H1 (cell line): ENCODE data around the gene GFOD1. TPM values are rescaled to one million over a fixed set of nuclear protein-coding genes. Genes with fewer than 3 reads are reported as not detected.

Experiments used
- CTCF ChIA-PET: fragments of 300-600 bp; sonication (Branson Sonifier 250); formaldehyde crosslinking; loops from one replicate; lab custom pipeline; 2021; ENCODE audit not compliant: partially characterized antibody; lab: Charles Lee
- POLR2A ChIA-PET: fragments of 300-600 bp; sonication (Branson Sonifier 250); formaldehyde crosslinking; loops from one replicate; lab custom pipeline; 2021; ENCODE audit warnings: inconsistent platforms; ENCODE audit not compliant: partially characterized antibody; lab: Charles Lee
- DNase-seq, 2 experiments: peaks; one replicate each; pipeline versions ENCODE4 v3.0.0 to v3.0.0-alpha.2; 2010 to 2022; ENCODE audit warnings: low spot score in 2 of 2, low read depth in 1 of 2, mixed read lengths in 1 of 2
- FAIRE-seq: peaks from 2 replicates; lab custom pipeline; 2011; peaks lifted over from hg19 to GRCh38; lab: Jason Lieb, UNC
- H2AFZ ChIP-seq: 2 replicates; pipeline ENCODE4 v1.8.1; 2012; ENCODE audit warnings: low read length, inconsistent platforms
- H2AK5ac ChIP-seq: 2 replicates; pipeline ENCODE4 v1.6.1; 2013; ENCODE audit warnings: low read depth, low read length
- H2BK120ac ChIP-seq: replicated peaks from 2 replicates; pipeline ENCODE3; 2013; ENCODE audit warnings: low read depth, low read length, inconsistent platforms
- H2BK12ac ChIP-seq: 2 replicates; pipeline ENCODE4 v1.6.1; 2013; ENCODE audit warnings: low read depth, low read length
- H2BK15ac ChIP-seq: 2 replicates; pipeline ENCODE4 v1.6.1; 2013; ENCODE audit warnings: low read length
- H2BK20ac ChIP-seq: 2 replicates; pipeline ENCODE4 v1.6.1; 2013; ENCODE audit warnings: low read length
- H2BK5ac ChIP-seq: 2 replicates; pipeline ENCODE4 v1.6.1; 2013; ENCODE audit warnings: low read depth, low read length
- H3K14ac ChIP-seq: 2 replicates; pipeline ENCODE4 v1.6.1; 2013; ENCODE audit warnings: inconsistent platforms; ENCODE audit not compliant: insufficient read length
- H3K18ac ChIP-seq: 2 replicates; pipeline ENCODE4 v1.6.1; 2013; ENCODE audit warnings: low read length; ENCODE audit errors: extremely low read depth
- H3K23ac ChIP-seq: 2 replicates; pipeline ENCODE4 v1.6.1; 2013; ENCODE audit warnings: inconsistent platforms; ENCODE audit not compliant: insufficient read length
- H3K23me2 ChIP-seq: 2 replicates; pipeline ENCODE4 v1.6.1; 2013; ENCODE audit warnings: low read depth, low read length
- H3K27ac ChIP-seq: 2 replicates; pipeline ENCODE4 v1.6.1; 2011; ENCODE audit warnings: low read depth, low read length, inconsistent platforms
- H3K27me3 ChIP-seq, 4 experiments: replicated peaks in 1 of 4; 1 replicate in 1 of 4; 2 replicates in 3 of 4; pipeline versions ENCODE4 v1.6.1 to v1.8.1; 2011 to 2013; ENCODE audit warnings: low read length in 3 of 4, mild to moderate bottlenecking in 3 of 4, inconsistent platforms in 2 of 4, mixed read lengths in 2 of 4, moderate library complexity in 1 of 4; ENCODE audit not compliant: control insufficient read depth in 3 of 4, insufficient read depth in 3 of 4; ENCODE audit errors: extremely low read depth in 1 of 4
- H3K36me3 ChIP-seq, 4 experiments: 2 replicates each; pipeline versions ENCODE4 v1.6.1 to v1.8.1; 2011 to 2013; ENCODE audit warnings: mild to moderate bottlenecking in 4 of 4, low read length in 3 of 4, moderate library complexity in 2 of 4, control low read depth in 1 of 4, inconsistent platforms in 1 of 4; ENCODE audit not compliant: insufficient read depth in 4 of 4, control insufficient read depth in 2 of 4
- H3K4ac ChIP-seq: replicated peaks from 2 replicates; pipeline ENCODE3; 2013; ENCODE audit warnings: low read length, low read depth, mixed read lengths, inconsistent platforms; ENCODE audit not compliant: insufficient read length
- H3K4me1 ChIP-seq, 4 experiments: replicated peaks in 1 of 4; 1 replicate in 1 of 4; 2 replicates in 3 of 4; pipeline versions ENCODE4 v1.6.1 to v1.8.1; 2011 to 2013; ENCODE audit warnings: low read length in 3 of 4, inconsistent platforms in 2 of 4, mixed read lengths in 1 of 4; ENCODE audit not compliant: insufficient read depth in 4 of 4, control insufficient read depth in 3 of 4
- H3K4me2 ChIP-seq, 2 experiments: 2 replicates each; pipeline versions ENCODE4 v1.6.1 to v1.8.1; 2011 to 2013; ENCODE audit warnings: low read depth in 2 of 2, low read length in 2 of 2, control low read depth in 1 of 2, inconsistent platforms in 1 of 2, mild to moderate bottlenecking in 1 of 2; ENCODE audit not compliant: insufficient read depth in 1 of 2
- H3K4me3 ChIP-seq, 4 experiments: fragments of 200-600, 300-600 bp in 1 of 4; sonication (generic), shearing (Covaris generic), sonication (Bioruptor Twin) in 1 of 4; 2 replicates each; pipeline versions ENCODE4 v1.5.1 to v1.8.1; 2011 to 2016; ENCODE audit warnings: low read length in 4 of 4, low read depth in 3 of 4, control low read depth in 2 of 4, inconsistent platforms in 2 of 4, mild to moderate bottlenecking in 2 of 4, mixed read lengths in 1 of 4, moderate library complexity in 1 of 4; ENCODE audit not compliant: insufficient read depth in 2 of 4; ENCODE audit errors: extremely low read depth in 1 of 4
- H3K56ac ChIP-seq: replicated peaks from 2 replicates; pipeline ENCODE3; 2013; ENCODE audit warnings: low read depth, mild to moderate bottlenecking, mixed read lengths, low read length, inconsistent platforms; ENCODE audit not compliant: insufficient read length
- H3K79me1 ChIP-seq: 2 replicates; pipeline ENCODE4 v1.6.1; 2013; ENCODE audit warnings: low read depth, low read length, control low read depth
- H3K79me2 ChIP-seq, 2 experiments: 2 replicates each; pipeline versions ENCODE4 v1.6.1 to v1.8.1; 2012 to 2013; ENCODE audit warnings: low read length in 2 of 2, mild to moderate bottlenecking in 2 of 2, inconsistent platforms in 1 of 2; ENCODE audit not compliant: insufficient read depth in 2 of 2, control insufficient read depth in 1 of 2
- H3K9ac ChIP-seq, 4 experiments: replicated peaks in 1 of 4; 1 replicate in 1 of 4; 2 replicates in 3 of 4; pipeline versions ENCODE4 v1.6.1 to v1.8.1; 2011 to 2013; ENCODE audit warnings: low read depth in 3 of 4, low read length in 3 of 4, control low read depth in 2 of 4, mild to moderate bottlenecking in 2 of 4, moderate library complexity in 2 of 4, inconsistent platforms in 1 of 4; ENCODE audit errors: extremely low read depth in 1 of 4
- H3K9me3 ChIP-seq, 2 experiments: 2 replicates each; pipeline versions ENCODE4 v1.6.1 to v1.8.1; 2012 to 2013; ENCODE audit warnings: mild to moderate bottlenecking in 2 of 2, moderate library complexity in 2 of 2, control low read depth in 1 of 2, inconsistent platforms in 1 of 2, low read depth in 1 of 2, low read length in 1 of 2, mixed read lengths in 1 of 2; ENCODE audit not compliant: insufficient read depth in 2 of 2
- H4K20me1 ChIP-seq, 2 experiments: replicated peaks in 1 of 2; 2 replicates each; pipeline versions ENCODE3 to v1.8.1; 2011 to 2013; ENCODE audit warnings: inconsistent platforms in 2 of 2, low read length in 2 of 2, mild to moderate bottlenecking in 1 of 2; ENCODE audit not compliant: insufficient read depth in 2 of 2, control insufficient read depth in 1 of 2
- H4K5ac ChIP-seq: 2 replicates; pipeline ENCODE4 v1.6.1; 2013; ENCODE audit warnings: low read length, low read depth, mixed read lengths, inconsistent platforms; ENCODE audit not compliant: insufficient read length
- H4K8ac ChIP-seq: 2 replicates; pipeline ENCODE4 v1.8.0; 2013; ENCODE audit warnings: mild to moderate bottlenecking, moderate library complexity, low read length, inconsistent platforms; ENCODE audit not compliant: insufficient read depth; ENCODE audit errors: extremely low read depth
- H4K91ac ChIP-seq: replicated peaks from 2 replicates; pipeline ENCODE3; 2013; ENCODE audit warnings: low read length, mixed read lengths, inconsistent platforms; ENCODE audit not compliant: insufficient read length
- GABPA ChIP-seq: IDR thresholded peaks from 2 replicates; pipeline ENCODE4 v1.6.1; 2011; ENCODE audit warnings: mild to moderate bottlenecking, low read length, moderate library complexity, borderline replicate concordance; ENCODE audit not compliant: insufficient read depth
- WGBS, 2 experiments: shearing (Covaris generic) in 1 of 2; methylation state at CpG; one replicate each; pipeline versions ENCODE4 v1.1.6 to v1.1.7; 2013 to 2015; ENCODE audit warnings: low lambda C conversion rate in 2 of 2, mixed read lengths in 2 of 2, inconsistent platforms in 1 of 2, low coverage in 1 of 2, missing lambda C conversion rate in 1 of 2; ENCODE audit not compliant: insufficient replicate concordance in 2 of 2, insufficient coverage in 1 of 2, insufficient read length in 1 of 2; ENCODE audit errors: extremely low coverage in 1 of 2, missing lambda C conversion rate in 1 of 2; 5-methylcytosine and 5-hydroxymethylcytosine counted together
- polyA plus RNA-seq, 7 experiments: library from polyadenylated mRNA; depleted of rRNA in 3 of 7; stranded (reverse) in 5 of 7; unstranded in 2 of 7; fragments of >200 nt in 5 of 7; fragments of 200-250 nt in 2 of 7; gene quantifications; 1 replicate in 5 of 7; 2 replicates in 1 of 7; 4 replicates in 1 of 7; pipeline versions ENCODE4 v1.2.1 to v1.2.3, GENCODE V29; 2011 to 2013; ENCODE audit warnings: missing spikeins in 2 of 7, mixed read lengths in 2 of 7
- total RNA-seq: library from RNA; stranded (reverse); fragmentation: NEBNext Ultra II Directional; extraction: Animal tissue kit (Norgen Biotek cat#: 25700); gene quantifications from 2 replicates; pipeline ENCODE4 v1.2.1, GENCODE V29; 2021

Gene GFOD1
- total and polyA plus RNA-seq, 2 of the 8 experiments (the other 6 are each of a cell fraction or from before 2014, with no cell fraction given): 2.5 to 8.8 TPM

GRCh38 chr6:13455552-13455966 is 31.8 kb downstream of the GFOD1 start:
- ChIA-PET POLR2A (interaction anchor here (1.0 kb wide), 1 partner anchor 32 kb away, joined by 3 read pairs; the partner anchor contains the start of gene GFOD1), CTCF (no interaction called here)
- no peak overlapping the region for H3K4me2 ChIP-seq
- no peak overlapping the region for H3K14ac ChIP-seq
- peaks cover 0 to 11% (median 1%) of the 10 kb centered on the region in 4 experiments; a peak in 1 of 7 replicates for H3K4me1 ChIP-seq
- H2BK120ac ChIP-seq: no peak overlapping the region
- H2BK12ac ChIP-seq: no peak overlapping the region
- H4K20me1 ChIP-seq: no peaks in the 10 kb centered on the region
- H4K91ac ChIP-seq: no peak overlapping the region
- H3K79me2 ChIP-seq: no peaks in the 10 kb centered on the region; a peak in 1 of 4 replicates
- H3K36me3 ChIP-seq: no peaks in the 10 kb centered on the region
- no peak overlapping the region for H4K8ac ChIP-seq
- no peak overlapping the region for H3K27ac ChIP-seq
- H3K23ac ChIP-seq: no peak overlapping the region
- no peak overlapping the region for H3K56ac ChIP-seq
- no peaks in the 10 kb centered on the region for H3K27me3 ChIP-seq
- H3K4ac ChIP-seq: no peak overlapping the region
- no peaks in the 10 kb centered on the region for H3K23me2 ChIP-seq
- no peak overlapping the region for H2BK15ac ChIP-seq
- FAIRE-seq (no peak), DNase-seq (no peak)
- 85% methylated on average over 5 of the region's 5 CpGs; no CpG with 5 or more reads in 1 of the 2 experiments for WGBS, 2 experiments
- H2AK5ac ChIP-seq: no peak overlapping the region
- H3K79me1 ChIP-seq: peaks cover 3% of the 10 kb centered on the region; the same call in 1 of the 2 replicates
- H4K5ac ChIP-seq: no peak overlapping the region
- H3K18ac ChIP-seq: no peak overlapping the region
- H2AFZ ChIP-seq: no peak overlapping the region
- no peak overlapping the region for H3K9ac ChIP-seq
- no peaks in the 10 kb centered on the region for H3K9me3 ChIP-seq
- no peak overlapping the region for H2BK20ac ChIP-seq
- no peak overlapping the region for H3K4me3 ChIP-seq
- H2BK5ac ChIP-seq: no peak overlapping the region
- TF ChIP-seq GABPA: no peak
